Subcutaneous adipose tissue (tissue), 4 donors: Measurements from ENCODE around the gene SORL1. TPM values are rescaled to one million over a fixed set of nuclear protein-coding genes. Genes with fewer than 3 reads are reported as not detected.

Experiments
- total RNA-seq, 4 donors: library from RNA; depleted of rRNA; stranded (reverse); fragments of >200 nt; gene quantifications; one replicate each; pipeline ENCODE4 v1.1.0, GENCODE V29; 2016
- TF ChIP-seq, protein P1 (sequence below): fragments of 450-650 bp; IDR thresholded peaks from one replicate; pipeline ENCODE4 v1.5.1; 2016; ENCODE audit warnings: low read depth, mild to moderate bottlenecking, control low read depth, antibody characterized with exemption, moderate library complexity

Gene SORL1
- total RNA-seq, 4 donors from 2014 or later: 4.2 to 10.7 (median 6.6) TPM

DNA sequence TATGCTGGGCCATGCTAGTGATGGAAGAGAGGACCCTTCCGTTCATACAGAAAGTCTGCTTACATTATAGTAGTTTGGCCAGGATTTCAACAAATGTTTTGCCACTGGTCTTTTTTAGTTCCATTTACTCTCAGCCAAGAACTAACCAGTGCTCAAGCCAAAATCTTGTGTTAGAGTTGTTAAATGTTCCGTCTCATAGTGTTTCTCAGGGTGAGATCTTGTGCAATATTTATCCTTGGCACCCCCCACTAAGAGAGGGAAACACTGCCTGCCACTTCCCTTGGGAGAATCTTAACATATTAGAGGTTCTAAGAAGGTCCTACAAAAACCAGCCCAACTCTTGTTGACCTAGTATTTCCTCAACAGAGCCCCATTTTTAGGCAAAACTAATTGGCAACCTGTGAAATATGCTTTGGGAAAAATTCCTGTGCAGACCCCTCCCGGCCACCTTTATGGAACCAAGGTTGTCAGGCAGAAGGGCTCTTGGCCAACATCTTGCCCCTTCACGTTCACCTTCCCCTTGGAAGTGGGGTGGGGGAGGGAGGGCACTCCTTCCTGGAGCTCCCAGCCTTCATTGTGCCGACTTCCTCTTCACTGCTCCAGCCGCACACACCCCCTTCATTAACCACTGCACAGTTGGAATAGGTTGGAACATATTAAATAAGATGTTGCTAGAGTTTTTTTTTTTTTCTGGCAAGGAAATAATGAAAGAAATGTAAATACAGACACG is 173.8 kb downstream of the SORL1 start:
- TF ChIP-seq, protein P1, sequence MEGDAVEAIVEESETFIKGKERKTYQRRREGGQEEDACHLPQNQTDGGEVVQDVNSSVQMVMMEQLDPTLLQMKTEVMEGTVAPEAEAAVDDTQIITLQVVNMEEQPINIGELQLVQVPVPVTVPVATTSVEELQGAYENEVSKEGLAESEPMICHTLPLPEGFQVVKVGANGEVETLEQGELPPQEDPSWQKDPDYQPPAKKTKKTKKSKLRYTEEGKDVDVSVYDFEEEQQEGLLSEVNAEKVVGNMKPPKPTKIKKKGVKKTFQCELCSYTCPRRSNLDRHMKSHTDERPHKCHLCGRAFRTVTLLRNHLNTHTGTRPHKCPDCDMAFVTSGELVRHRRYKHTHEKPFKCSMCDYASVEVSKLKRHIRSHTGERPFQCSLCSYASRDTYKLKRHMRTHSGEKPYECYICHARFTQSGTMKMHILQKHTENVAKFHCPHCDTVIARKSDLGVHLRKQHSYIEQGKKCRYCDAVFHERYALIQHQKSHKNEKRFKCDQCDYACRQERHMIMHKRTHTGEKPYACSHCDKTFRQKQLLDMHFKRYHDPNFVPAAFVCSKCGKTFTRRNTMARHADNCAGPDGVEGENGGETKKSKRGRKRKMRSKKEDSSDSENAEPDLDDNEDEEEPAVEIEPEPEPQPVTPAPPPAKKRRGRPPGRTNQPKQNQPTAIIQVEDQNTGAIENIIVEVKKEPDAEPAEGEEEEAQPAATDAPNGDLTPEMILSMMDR: no peak

DNA sequence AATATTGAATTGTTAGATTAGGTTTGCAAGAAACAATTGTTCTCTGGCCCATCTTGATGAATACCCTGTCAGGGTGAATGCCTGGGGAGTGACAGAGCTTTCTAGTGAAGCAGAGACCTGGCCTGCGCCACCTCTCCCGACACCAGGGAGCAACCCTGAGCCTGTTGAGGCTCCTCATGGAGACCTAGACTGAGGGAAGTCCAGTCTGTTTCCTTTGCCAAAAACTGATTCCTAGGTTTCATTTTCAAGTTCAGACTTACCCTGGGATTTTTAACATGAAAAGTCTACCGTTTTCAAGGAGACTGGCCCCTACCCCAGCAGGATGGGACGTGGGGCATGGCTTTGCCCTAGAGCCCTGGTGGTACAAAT is 174.4 kb downstream of the SORL1 start:
- TF ChIP-seq, protein P1: no peak

DNA sequence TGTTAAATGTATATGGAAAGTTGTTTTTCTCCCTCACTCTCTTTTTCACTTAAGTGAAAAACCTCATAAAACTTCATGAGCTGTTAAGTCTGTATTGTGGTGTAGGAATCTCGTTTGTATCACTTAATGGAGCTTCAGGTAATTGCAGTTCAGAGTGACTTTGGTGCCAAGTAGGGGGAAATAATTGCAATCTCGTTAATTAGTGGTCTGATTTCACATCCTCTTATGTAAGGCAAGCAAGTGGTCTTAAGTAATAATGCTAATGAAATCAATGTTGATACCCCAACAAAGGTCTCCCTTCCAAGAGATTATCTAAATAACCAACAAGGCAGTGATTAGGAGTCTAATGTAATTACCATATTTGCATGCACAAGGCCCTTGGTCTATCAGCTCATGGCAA is 174.9 kb downstream of the SORL1 start:
- TF ChIP-seq, protein P1: no peak

DNA sequence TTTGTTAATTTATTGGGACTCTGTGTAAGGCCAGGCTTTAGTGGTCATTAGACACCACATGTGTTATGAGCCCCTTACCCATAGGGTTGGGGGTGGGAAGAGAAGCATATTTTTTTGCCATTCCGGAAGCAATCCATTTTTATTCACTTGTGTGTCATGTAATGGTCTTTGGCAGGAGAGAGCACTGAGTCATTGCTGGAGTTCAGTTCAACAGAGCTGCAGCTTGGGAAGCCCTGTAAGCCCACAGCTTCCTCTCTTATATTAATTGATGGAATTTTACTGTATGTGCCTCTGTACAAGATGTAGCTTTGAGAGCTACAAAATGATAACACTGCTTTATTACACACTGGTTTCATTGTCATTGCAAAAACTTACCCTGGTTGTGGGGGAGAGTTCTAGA is 177.9 kb downstream of the SORL1 start:
- TF ChIP-seq, protein P1: no peak

DNA sequence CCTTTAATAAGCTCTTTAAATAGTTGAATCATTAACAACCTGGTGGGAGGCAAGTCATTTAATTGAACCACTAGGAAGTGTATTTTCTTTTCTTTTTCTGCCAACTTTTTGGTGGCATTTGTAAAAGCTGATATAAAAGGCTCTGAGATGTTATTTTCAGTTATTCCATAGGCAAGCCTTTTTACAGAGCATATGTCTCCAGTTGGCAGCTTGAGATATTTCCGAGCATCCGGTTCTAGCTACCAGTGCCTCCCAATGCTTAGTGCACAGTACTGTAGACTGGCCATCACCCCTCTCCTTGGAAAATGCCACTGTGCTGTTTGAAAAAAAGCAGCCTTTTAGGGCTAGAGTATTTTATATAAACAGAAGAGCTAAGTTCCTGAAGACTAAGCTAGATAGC is 179.3 kb downstream of the SORL1 start:
- TF ChIP-seq, protein P1: no peak

DNA sequence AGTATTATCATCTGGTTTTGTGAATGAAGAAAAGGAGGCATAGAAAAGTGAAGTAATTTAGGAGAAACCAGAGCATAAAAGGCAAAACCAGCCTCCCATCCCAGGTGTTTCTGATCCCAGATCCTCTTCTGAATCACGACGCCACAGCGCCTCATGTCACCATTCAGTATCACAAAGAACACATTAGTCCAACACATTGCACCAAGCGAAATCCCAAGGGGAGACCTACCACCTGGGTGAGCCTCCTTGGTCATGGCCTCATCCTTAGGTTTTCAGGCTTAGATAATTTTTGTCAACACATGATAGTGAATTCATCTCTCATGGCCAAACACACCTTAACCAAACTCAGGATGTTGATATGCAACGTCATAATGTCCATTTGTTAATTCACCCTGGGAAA is 182.2 kb downstream of the SORL1 start:
- TF ChIP-seq, protein P1: no peak

DNA sequence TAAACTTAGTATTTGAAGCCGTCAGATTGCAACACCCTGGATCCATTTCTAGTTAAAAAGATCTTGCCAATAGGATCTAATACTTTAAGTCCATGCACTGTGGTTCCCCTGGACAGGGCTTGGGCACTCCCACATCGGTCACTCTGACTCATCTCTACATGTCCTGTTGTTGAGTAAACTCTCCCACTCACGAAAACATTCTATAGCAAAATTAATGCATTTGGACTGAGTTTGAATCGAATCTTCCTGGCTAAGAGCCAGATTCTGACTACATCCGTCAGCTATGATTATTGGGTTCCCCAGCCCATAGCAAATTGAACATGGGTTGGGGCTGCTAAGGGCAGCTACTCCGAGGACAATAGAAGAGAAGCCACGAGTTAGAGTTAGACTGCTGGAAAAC is 182.8 kb downstream of the SORL1 start:
- TF ChIP-seq, protein P1: no peak
